ENCODE measurements around the gene C2CD4C. TPM values are rescaled to one million over a fixed set of nuclear protein-coding genes. Genes with fewer than 3 reads are reported as not detected.

The C2CD4C gene
- total and polyA plus RNA-seq, 10 of the 15 experiments (the other 5 are each of a cell fraction or from before 2014, with no cell fraction given): not detected

GRCh38 chr19:401866-402511, 7.0 kb downstream of the C2CD4C start:
- WGBS (ENCODE audit: insufficient coverage, insufficient replicate concordance, low lambda C conversion rate, missing lambda C conversion rate): 52% methylated on average over 32 of the region's 38 CpGs
- no peaks in the 10 kb centered on the region for H4K20me1 ChIP-seq (ENCODE audit: control insufficient read depth, insufficient read depth)
- DNase-seq (ENCODE audit: low read depth, low spot score) (no peak), ATAC-seq (no peak), FAIRE-seq (no peak)
- ChIA-PET CTCF (interaction anchor here (0.9 kb wide), 1 partner anchor 134 kb away, joined by 4 read pairs; no protein-coding TSS in a partner anchor), SMC1A (ENCODE audit: uncharacterized antibody, unreplicated experiment) (no interaction called here), RAD21 (ENCODE audit: unreplicated experiment) (no interaction called here), POLR2A (no interaction called here)
- no peak overlapping the region for H3K4me3 ChIP-seq
- no peaks in the 10 kb centered on the region; the same call in 2 of the 3 replicates for H3K9me3 ChIP-seq (replicated peaks; ENCODE audit: control insufficient read depth, insufficient read depth, low read length)
- H3K4me1 ChIP-seq (ENCODE audit: control insufficient read depth, insufficient read depth, low read length): no peaks in the 10 kb centered on the region
- in situ Hi-C loops (cut with MboI): no loop called here
- H3K9ac ChIP-seq (ENCODE audit: control insufficient read depth, insufficient read depth, low read length): no peak overlapping the region
- no peak overlapping the region for H2AFZ ChIP-seq (ENCODE audit: control insufficient read depth, low read depth, low read length)
- no peak overlapping the region for H3K27ac ChIP-seq (ENCODE audit: control insufficient read depth, insufficient read depth)
- intact Hi-C loops (cut with micrococcal nuclease; ENCODE audit: unreplicated experiment): no loop called here
- H3K27me3 ChIP-seq (replicated peaks in 1 of 2; ENCODE audit: control insufficient read depth in 2 of 2, insufficient read depth in 2 of 2, low read length in 1 of 2): no peaks in the 10 kb centered on the region
- TF ChIP-seq RB1 (IDR thresholded peaks at IDR 0.05; ENCODE audit: borderline replicate concordance) (no peak), CREM (IDR thresholded peaks at IDR 0.05; ENCODE audit: low read depth) (no peak), ZNF207 (IDR thresholded peaks at IDR 0.05; ENCODE audit: borderline replicate concordance) (no peak), HCFC1 (IDR thresholded peaks at IDR 0.05; ENCODE audit: low read length) (no peak), ZNF24 (IDR thresholded peaks at IDR 0.05) (no peak), SIN3A (IDR thresholded peaks at IDR 0.05; ENCODE audit: low read depth, low read length) (no peak), NFIC (IDR thresholded peaks at IDR 0.05; ENCODE audit: low read depth, low read length) (no peak)
- BruUV-seq (replicated peaks): no TSS peak
- H3K36me3 ChIP-seq (ENCODE audit: control insufficient read depth in 2 of 2, insufficient read depth in 2 of 2, low read length in 1 of 2): no peaks in the 10 kb centered on the region
- H3K79me2 ChIP-seq (ENCODE audit: control insufficient read depth, insufficient read depth, low read length): no peaks in the 10 kb centered on the region
- no peak overlapping the region for H3K4me2 ChIP-seq (ENCODE audit: control insufficient read depth, insufficient read depth)
